ENCODE measurements around the gene EIF3K.
"Not testable (repeated sequence)": the region's sequence is repeated elsewhere in the genome, so short reads cannot be mapped to it uniquely, and the experiment has no call there.

Gene EIF3K

GRCh38 chr19:38619361-38620174 is 580 bp downstream of the EIF3K start:
- DNase-seq = no peak

GRCh38 chr19:38624822-38625221 is 5.8 kb downstream of the EIF3K start:
- no peak for DNase-seq

GRCh38 chr19:38626401-38626800 is 7.4 kb downstream of the EIF3K start:
- DNase-seq = no peak

DNA sequence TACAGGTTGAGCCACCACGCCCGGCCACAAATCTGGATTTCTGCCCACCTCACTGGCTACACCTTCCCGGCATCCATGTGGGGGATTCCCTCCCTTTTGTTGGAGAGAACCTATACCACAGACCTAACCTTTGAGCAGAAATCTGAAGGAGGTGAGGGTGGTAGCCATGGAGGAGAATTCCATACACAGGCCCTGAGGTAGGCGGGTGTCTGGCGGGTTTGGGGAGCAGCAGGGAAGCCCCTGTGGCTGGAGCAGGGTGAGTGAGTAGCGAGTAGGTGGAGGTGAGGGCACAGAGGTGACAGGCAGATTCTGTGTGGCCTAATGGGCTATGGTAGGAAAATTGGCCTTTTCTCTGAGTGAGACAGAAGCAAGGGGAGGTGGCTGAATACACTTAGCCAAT is 10.6 kb downstream of the EIF3K start:
- no peak for DNase-seq

DNA sequence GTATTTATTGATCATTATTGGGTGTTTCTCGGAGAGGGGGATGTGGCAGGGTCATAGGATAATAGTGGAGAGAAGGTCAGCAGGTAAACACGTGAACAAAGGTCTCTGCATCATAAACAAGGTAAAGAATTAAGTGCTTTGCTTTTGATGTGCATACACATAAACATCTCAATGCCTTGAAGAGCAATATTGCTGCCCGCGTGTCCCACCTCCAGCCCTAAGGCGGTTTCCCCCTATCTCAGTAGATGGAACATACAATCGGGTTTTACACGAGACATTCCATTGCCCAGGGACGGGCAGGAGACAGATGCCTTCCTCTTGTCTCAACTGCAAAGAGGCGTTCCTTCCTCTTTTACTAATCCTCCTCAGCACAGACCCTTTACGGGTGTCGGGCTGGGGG is 12.3 kb downstream of the EIF3K start:
- not testable (repeated sequence) for DNase-seq

GRCh38 chr19:38631811-38632475 is 13.0 kb downstream of the EIF3K start:
- not testable (repeated sequence) for DNase-seq

DNA sequence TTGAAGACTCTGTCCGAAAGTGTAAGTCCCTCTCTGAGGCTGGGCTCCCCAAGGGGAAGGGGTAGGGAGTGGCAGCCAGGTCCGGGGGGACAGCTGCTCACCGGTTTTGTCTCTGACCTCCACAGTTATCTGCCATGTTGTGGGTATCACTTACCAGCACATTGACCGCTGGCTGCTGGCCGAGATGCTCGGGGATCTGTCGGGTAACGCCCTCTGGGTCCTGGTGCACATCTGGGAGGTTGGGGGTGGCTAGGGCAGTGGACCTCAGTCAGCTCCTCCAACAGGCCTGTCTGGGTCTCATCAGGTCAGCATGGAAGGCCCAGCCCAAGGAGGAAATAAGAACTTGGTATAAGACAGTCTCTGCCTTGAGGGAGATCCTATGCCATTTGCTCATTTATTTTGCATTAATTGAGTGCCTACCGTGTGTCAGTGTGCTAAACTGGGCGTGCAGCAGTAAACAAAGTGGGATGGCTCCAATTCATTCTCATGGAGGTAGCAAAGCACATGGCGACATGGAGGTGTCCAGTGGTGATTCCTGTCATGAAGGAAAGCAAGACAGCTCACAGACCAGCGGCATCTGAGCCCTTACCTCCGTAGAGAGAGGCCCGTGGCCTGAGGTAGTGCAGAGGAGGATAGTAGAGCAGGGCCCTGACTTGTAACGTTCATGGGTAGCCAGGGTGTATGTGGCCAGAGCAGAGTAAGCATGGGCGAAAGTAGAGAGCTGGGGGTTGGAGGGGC is 13.7 kb downstream of the EIF3K start:
- no peak for DNase-seq

DNA sequence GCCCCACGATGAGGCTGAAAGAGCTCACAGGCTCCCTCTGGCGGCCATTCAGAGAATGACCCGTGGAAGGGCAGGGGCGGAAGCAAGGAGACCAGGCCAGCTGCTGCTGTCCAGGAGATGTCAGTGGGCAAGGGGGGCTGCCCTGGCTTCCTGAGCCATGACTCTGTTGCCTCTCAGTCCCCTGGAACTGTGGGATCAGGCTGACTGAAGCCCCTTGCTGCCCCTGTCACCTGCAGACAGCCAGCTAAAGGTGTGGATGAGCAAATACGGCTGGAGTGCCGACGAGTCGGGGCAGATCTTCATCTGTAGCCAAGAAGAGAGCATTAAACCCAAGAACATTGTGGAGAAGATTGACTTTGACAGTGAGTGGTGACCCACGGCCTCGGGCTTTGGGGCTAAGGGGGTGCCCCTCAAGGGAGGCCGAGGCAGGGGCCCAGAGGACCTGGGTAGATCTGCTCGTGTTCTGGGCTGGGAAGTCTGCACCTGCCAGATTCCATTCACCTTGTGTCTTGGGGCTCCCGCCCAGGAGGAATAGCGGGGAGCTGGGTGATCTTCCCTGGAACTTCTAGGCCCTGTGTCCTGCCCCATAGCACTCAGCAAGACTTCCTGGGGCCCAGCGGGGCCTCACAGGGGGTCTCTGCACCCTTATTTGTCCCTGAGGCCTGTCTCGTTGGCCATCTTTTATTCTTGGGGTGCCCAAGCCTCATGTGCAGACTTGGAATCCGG is 15.9 kb downstream of the EIF3K start:
- DNase-seq = no peak

- no peak for DNase-seq
Observed at GRCh38 chr19:38635483-38636399, 16.8 kb downstream of the EIF3K start.

- no peak for DNase-seq
Observed at GRCh38 chr19:38638461-38638860, 19.5 kb downstream of the EIF3K start.

DNA sequence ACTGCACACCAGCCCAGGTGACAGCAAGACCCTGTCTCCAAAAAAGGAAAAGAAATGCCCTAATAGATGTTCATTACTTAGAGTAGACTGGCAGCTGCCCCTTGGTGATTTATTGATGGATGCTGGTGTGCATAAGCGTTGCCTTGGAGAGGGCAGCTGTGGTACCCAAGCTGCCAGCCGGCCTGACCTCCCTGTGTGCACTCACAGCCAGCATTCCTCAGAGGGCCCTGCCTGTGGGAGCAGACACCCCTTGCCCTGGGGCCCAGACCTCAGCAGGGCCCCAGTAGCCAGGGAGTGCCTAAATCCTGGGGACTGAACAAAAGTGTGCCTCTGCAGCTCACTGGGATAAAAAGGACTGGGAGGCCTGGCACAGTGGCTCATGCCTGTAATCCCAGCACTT is 20.7 kb downstream of the EIF3K start:
- no peak for DNase-seq

- DNase-seq = no peak
Observed at GRCh38 chr19:38640368-38640767, 21.4 kb downstream of the EIF3K start.

DNA sequence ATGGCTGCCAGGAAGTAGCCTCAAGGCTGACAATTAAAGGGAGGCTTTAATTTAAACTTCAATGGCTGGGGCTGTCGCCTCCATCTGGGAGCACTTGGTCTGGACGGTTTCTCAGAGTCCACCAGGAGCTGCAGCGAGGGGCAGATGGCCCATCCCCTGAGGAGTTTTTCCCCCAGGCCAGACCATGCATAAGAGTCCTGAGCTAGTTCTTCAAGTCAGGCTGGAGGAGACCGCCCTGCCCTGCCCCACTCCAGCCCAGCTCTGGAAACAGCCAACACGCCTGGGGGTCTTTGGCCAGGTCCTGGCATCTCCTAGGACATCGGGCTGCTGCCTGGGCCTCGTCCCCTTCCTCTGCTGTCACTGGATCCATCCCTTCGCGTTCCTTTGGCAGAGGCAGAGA is 23.2 kb downstream of the EIF3K start:
- DNase-seq = no peak

GRCh38 chr19:38644719-38645118 is 25.7 kb downstream of the EIF3K start:
- no peak for DNase-seq

DNA sequence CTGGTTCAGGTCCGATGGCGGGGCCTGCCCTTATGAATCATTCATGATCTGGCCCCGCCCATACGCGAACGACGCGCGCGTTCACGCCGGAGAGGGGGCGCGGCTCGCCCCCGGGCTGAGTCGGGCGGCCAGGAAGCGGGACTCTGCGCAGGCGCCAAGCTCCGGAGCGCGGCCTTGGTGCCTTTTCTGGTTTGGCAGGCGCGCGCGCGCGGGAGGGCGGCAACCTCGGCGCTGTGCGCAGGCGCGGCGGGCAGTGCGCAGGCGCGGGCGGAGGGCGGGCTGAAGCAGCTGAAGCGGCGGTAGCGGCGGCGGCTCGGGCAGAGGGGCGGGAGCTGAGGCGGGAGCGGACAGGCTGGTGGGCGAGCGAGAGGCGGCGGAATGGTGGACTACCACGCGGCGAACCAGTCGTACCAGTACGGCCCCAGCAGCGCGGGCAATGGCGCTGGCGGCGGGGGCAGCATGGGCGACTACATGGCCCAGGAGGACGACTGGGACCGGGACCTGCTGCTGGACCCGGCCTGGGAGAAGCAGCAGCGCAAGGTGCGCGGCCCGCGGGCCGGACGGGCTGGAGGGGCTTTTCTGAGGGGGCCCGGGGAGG is 28.5 kb downstream of the EIF3K start, which contains the start of gene ACTN4:
ACTN4 (plus strand) TSS at position 282 of the 598 bp plus-strand sequence; CDS start at position 379, 97 bp downstream.
- DNase-seq = peak; percentile 90

- DNase-seq = no peak
Observed at GRCh38 chr19:38647966-38648768, 29.2 kb downstream of the EIF3K start.

- no peak for DNase-seq
Observed at GRCh38 chr19:38648769-38649304, 29.8 kb downstream of the EIF3K start.

DNA sequence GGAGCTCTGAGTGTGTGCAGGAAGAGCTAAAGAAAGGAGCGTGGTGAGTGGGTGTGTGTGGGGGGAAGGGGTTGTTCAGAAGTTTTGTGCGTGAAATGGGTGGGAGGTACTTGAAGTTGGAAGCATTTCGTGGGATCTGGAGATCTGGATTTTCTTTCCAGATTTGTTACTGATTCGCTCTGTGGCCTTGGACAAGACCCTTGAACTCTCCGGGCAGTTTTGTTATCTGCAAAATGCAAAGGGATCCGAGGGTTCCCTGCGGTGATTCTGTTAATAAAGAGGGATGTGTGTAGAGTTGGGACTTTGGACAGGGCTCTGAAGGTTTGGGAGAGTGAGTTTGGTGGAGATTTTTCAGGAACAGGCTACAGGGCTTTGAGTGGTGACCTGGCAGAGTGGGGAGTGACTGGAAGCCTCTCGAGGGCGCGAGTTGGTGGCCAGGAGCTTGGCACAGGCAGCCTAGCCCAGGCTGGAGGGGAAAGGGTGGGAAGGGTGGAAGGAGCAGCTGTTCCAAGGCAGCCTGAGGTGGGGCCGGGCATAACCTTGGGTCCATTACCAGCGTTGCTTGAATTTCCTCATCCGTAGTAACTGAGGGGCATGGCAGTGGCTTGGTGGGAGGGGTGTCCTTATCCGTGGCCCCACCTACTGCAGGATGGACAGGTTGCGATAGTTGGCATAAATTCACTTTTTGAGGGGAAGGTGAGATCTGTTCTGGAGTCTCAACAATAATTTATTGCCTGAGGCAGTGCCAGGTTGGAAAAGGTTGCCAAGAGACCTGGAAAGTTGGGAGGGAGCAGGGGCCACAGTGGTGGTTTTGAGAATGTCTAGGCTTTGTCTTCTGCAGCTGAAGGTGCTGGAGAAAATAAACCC is 30.6 kb downstream of the EIF3K start:
- DNase-seq = no peak

DNA sequence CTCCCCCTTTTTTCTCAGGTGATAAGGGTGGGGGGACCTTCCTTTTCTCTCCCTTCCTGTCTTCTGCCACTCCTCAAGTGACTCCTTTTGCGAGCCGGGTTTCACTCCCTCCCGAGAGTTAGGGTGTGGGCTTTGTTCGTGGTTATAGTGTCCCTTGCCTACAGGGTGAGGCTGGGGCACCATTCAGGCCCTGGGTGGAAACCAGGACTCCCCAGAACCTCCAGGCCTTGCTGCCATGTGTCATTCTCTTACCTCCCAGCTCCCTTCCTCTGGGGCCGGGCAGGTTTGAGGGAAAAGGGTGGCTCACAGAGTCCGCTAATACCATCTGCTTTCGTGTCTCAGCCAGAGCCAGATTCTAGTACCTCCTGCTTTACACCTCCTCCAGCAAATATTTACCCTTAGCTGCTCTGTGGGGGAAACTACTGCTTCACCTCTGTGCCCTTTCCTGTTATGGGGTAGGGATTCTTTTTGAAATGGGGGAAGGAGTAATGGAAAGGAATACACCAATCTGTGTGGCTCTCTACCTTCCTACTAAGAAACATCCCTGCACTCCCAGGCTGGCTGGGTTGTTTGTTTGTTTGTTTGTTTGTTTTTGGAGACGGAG is 31.3 kb downstream of the EIF3K start:
- no peak for DNase-seq
